Stimulated activated CD4-positive, alpha-beta T cell treated with anti-CD3 and anti-CD28 coated beads, TNF-alpha, amount 100 ng/mL, for 4 hours (primary cell): ENCODE results near the gene CSAG2.
"Not testable (repeated sequence)": the region's sequence is repeated elsewhere in the genome, so short reads cannot be mapped to it uniquely, and the experiment has no call there.

ENCODE experiments used
- DNase-seq, 3 experiments: peaks; one replicate each; pipeline ENCODE4 v3.0.0-alpha.2; 2020; ENCODE audit warnings: low read depth in 3 of 3

Gene CSAG2

GRCh38 chrX:152709173-152709572 lies at the start of gene CSAG2:
TSS of gene CSAG2 (minus strand) at chrX:152709273. CDS start at chrX:152709112, 161 bp downstream.
- not testable (repeated sequence) for DNase-seq

- DNase-seq: not testable (repeated sequence)
These were observed 45.8 kb upstream of the CSAG2 start for GRCh38 chrX:152754871-152755270.

- not testable (repeated sequence) for DNase-seq
These were observed 44.9 kb upstream of the CSAG2 start, which contains the start of gene MAGEA2 for GRCh38 chrX:152753686-152754650. TSS of gene MAGEA2 (minus strand) at chrX:152753842. CDS start at chrX:152751363, 2,479 bp downstream.

GRCh38 chrX:152738560-152738959 lies 29.5 kb upstream of the CSAG2 start:
- DNase-seq: no peak

GRCh38 chrX:152736528-152736927 lies 27.5 kb upstream of the CSAG2 start:
- DNase-seq: not testable (repeated sequence)

- DNase-seq: no peak
These were observed 26.9 kb upstream of the CSAG2 start for GRCh38 chrX:152735860-152736511.

GRCh38 chrX:152735101-152735500 lies 26.0 kb upstream of the CSAG2 start:
- no peak for DNase-seq

- not testable (repeated sequence) for DNase-seq
These were observed 25.2 kb upstream of the CSAG2 start for GRCh38 chrX:152734143-152734858.

- no peak for DNase-seq
These were observed 24.3 kb upstream of the CSAG2 start, which contains the start of the genes CSAG1 and MAGEA12 for GRCh38 chrX:152733261-152733975. TSS of gene CSAG1 (minus strand) at chrX:152733721. CDS start at chrX:152732460, 1,261 bp downstream. TSS of gene MAGEA12 (plus strand) at chrX:152733757. CDS start at chrX:152736162, 2,405 bp downstream.

- DNase-seq: no peak
These were observed 16.3 kb upstream of the CSAG2 start for GRCh38 chrX:152725409-152725808.

GRCh38 chrX:152713815-152714787 lies 5.0 kb upstream of the CSAG2 start, which contains the start of gene MAGEA2B:
TSS of gene MAGEA2B (plus strand) at chrX:152714628. CDS start at chrX:152717107, 2,479 bp downstream.
- not testable (repeated sequence) for DNase-seq

- DNase-seq: not testable (repeated sequence)
These were observed 4.1 kb upstream of the CSAG2 start for GRCh38 chrX:152713195-152713594.

- not testable (repeated sequence) for DNase-seq
These were observed 2.6 kb downstream of the CSAG2 start for GRCh38 chrX:152706500-152706899.

GRCh38 chrX:152700390-152700789 lies 8.7 kb downstream of the CSAG2 start:
- not testable (repeated sequence) for DNase-seq

- not testable (repeated sequence) for DNase-seq
These were observed 10.8 kb downstream of the CSAG2 start, which contains the start of gene MAGEA3 for GRCh38 chrX:152697952-152698931. TSS of gene MAGEA3 (plus strand) at chrX:152698794. CDS start at chrX:152700833, 2,039 bp downstream.

GRCh38 chrX:152681012-152681411 lies 28.1 kb downstream of the CSAG2 start:
- DNase-seq: not testable (repeated sequence)

- not testable (repeated sequence) for DNase-seq
These were observed 34.4 kb downstream of the CSAG2 start for GRCh38 chrX:152674652-152675051.

- no peak for DNase-seq
These were observed 34.9 kb downstream of the CSAG2 start for GRCh38 chrX:152674135-152674534.
